Measurements from ENCODE around the gene MPST.

DNA sequence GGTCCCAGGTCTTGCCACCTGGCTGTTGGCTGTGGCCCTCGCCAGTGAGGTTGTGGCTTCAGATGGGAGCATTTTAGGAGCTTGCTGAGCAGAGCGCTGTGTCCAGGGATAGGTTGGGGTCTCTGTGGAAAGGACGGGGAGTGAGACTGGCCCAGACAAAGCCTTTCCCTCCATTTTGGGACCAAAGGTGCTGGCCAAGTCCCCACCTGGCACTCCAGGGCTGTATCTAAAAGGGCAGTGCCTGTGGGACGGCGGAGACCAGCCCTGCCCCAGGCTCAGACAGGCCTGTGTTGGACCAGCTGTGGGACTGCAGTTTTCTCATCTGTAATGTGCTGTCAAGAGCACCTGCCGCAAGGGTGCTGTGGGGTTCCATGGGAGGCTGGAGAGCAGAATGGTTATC, 27.0 kb downstream of the MPST start:
- TF ChIP-seq EZH2 (IDR thresholded peaks at IDR 0.05), result no peak
- no peak for TF ChIP-seq POLR2AphosphoS5 (IDR thresholded peaks at IDR 0.05; ENCODE audit: borderline replicate concordance, low read depth, low read length)
- TF ChIP-seq FOXP2 (optimal IDR thresholded peaks at IDR 0.05; ENCODE audit: control extremely low read depth, extremely low read length, insufficient read depth), result no peak

All from SK-N-MC (cell line).